Breast epithelium (tissue), 3 donors: ENCODE measurements around the gene FIP1L1.

Experiments
- POLR2A ChIP-seq: fragments of 450-650 bp; IDR thresholded peaks from one replicate; pipeline ENCODE4 v1.6.1; 2016; ENCODE audit warnings: antibody characterized with exemption, mild to moderate bottlenecking, moderate library complexity
- POLR2AphosphoS5 ChIP-seq, 3 donors: sonication (generic); formaldehyde crosslinking; IDR thresholded peaks; one replicate each; pipeline ENCODE4 v1.6.1; 2017; ENCODE audit warnings: antibody characterized with exemption in 3 of 3
- TF ChIP-seq, protein P1 (sequence below), 3 donors: fragments of 450-650 bp; IDR thresholded peaks; one replicate each; pipeline ENCODE4 v1.5.1; 2016 to 2017; ENCODE audit warnings: antibody characterized with exemption in 3 of 3, mild to moderate bottlenecking in 3 of 3, moderate library complexity in 3 of 3

DNA sequence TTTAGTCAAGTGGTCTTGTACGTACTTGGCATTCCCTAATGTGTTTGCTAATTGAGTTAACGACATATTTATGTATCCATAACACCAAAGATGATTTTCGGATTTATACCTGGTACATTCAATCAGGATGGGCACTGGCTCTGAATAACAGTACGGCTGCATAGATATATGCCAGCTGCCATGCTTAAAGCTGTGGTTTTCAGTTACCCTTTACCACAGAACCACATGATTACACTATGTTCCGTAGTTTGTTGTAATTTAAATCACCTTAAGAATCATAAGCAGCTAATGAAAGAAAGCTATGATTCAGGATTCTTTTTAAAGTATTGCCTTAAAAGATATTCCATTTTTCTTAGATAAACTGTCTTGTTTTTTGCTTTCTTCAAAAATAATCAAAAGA, 53.6 kb downstream of the FIP1L1 start:
- TF ChIP-seq POLR2A (no peak), POLR2AphosphoS5 (IDR thresholded peaks at IDR 0.05) (no peak)
- TF ChIP-seq, protein P1, sequence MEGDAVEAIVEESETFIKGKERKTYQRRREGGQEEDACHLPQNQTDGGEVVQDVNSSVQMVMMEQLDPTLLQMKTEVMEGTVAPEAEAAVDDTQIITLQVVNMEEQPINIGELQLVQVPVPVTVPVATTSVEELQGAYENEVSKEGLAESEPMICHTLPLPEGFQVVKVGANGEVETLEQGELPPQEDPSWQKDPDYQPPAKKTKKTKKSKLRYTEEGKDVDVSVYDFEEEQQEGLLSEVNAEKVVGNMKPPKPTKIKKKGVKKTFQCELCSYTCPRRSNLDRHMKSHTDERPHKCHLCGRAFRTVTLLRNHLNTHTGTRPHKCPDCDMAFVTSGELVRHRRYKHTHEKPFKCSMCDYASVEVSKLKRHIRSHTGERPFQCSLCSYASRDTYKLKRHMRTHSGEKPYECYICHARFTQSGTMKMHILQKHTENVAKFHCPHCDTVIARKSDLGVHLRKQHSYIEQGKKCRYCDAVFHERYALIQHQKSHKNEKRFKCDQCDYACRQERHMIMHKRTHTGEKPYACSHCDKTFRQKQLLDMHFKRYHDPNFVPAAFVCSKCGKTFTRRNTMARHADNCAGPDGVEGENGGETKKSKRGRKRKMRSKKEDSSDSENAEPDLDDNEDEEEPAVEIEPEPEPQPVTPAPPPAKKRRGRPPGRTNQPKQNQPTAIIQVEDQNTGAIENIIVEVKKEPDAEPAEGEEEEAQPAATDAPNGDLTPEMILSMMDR (IDR thresholded peaks at IDR 0.05), result no peak
